ENCODE data around the gene MARCHF6.

DNA sequence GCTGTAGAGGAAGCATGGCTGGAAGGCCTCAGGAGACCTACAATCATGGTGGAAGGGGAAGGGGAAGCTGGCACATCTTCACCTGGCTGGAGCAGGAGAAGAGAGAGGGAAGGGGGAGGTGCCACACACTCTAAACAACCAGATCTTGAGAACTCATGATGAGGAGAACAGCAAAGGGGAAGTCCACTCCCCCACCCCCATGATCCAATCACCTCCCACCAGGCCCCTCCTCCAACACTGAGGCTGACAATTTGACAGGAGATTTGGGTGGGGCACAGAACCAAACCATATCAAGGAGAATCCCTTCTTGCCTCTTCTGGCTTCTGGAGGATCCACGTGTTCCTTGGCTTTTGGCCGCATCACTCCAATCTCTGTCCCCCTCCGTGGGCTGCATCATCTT, 32.7 kb upstream of the MARCHF6 start:
- TF ChIP-seq, protein P1, sequence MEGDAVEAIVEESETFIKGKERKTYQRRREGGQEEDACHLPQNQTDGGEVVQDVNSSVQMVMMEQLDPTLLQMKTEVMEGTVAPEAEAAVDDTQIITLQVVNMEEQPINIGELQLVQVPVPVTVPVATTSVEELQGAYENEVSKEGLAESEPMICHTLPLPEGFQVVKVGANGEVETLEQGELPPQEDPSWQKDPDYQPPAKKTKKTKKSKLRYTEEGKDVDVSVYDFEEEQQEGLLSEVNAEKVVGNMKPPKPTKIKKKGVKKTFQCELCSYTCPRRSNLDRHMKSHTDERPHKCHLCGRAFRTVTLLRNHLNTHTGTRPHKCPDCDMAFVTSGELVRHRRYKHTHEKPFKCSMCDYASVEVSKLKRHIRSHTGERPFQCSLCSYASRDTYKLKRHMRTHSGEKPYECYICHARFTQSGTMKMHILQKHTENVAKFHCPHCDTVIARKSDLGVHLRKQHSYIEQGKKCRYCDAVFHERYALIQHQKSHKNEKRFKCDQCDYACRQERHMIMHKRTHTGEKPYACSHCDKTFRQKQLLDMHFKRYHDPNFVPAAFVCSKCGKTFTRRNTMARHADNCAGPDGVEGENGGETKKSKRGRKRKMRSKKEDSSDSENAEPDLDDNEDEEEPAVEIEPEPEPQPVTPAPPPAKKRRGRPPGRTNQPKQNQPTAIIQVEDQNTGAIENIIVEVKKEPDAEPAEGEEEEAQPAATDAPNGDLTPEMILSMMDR (IDR thresholded peaks at IDR 0.05; ENCODE audit: poor library complexity) = no peak
- TF ChIP-seq EZH2phosphoT487 (IDR thresholded peaks at IDR 0.05; ENCODE audit: low read depth, severe bottlenecking, unreplicated experiment) (no peak), EZH2 (IDR thresholded peaks at IDR 0.05; ENCODE audit: borderline replicate concordance) (no peak)

Measured in hepatocyte (in vitro differentiated cells).